Skeletal muscle tissue (tissue), 4 donors: ENCODE results near the gene SYT13. TPM values are rescaled to one million over a fixed set of nuclear protein-coding genes. Genes with fewer than 3 reads are reported as not detected.

Experiments
- H3K27ac ChIP-seq: one replicate; pipeline ENCODE4 v1.7.0; 2013; ENCODE audit warnings: mild to moderate bottlenecking, low read depth, low read length, inconsistent platforms
- H3K27me3 ChIP-seq, 3 donors: one replicate each; pipeline ENCODE4 v1.7.0; 2013; ENCODE audit warnings: low read length in 3 of 3; ENCODE audit not compliant: control insufficient read depth in 3 of 3, insufficient read depth in 3 of 3
- H3K36me3 ChIP-seq, 3 donors: one replicate each; pipeline ENCODE4 v1.7.0; 2013; ENCODE audit warnings: low read length in 3 of 3; ENCODE audit not compliant: control insufficient read depth in 3 of 3, insufficient read depth in 3 of 3
- H3K4me1 ChIP-seq, 3 donors: one replicate each; pipeline ENCODE4 v1.7.0; 2013; ENCODE audit warnings: low read length in 3 of 3, mild to moderate bottlenecking in 3 of 3; ENCODE audit not compliant: control insufficient read depth in 3 of 3, insufficient read depth in 3 of 3
- H3K4me3 ChIP-seq, 3 donors: one replicate each; pipeline ENCODE4 v1.7.0; 2013; ENCODE audit warnings: low read length in 3 of 3
- H3K9ac ChIP-seq, 3 donors: one replicate each; pipeline ENCODE4 v1.7.0; 2013; ENCODE audit warnings: low read length in 3 of 3, mild to moderate bottlenecking in 3 of 3, moderate library complexity in 2 of 3, low read depth in 1 of 3
- H3K9me3 ChIP-seq, 3 donors: one replicate each; pipeline ENCODE4 v1.7.0; 2013; ENCODE audit warnings: low read length in 3 of 3; ENCODE audit not compliant: control insufficient read depth in 3 of 3
- total RNA-seq: library from RNA; depleted of rRNA; stranded (reverse); fragments of >200 nt; gene quantifications from one replicate; pipeline ENCODE4 v1.2.3, GENCODE V29; 2014
- donor health status: Osteomylitis.

The SYT13 gene, protein sequence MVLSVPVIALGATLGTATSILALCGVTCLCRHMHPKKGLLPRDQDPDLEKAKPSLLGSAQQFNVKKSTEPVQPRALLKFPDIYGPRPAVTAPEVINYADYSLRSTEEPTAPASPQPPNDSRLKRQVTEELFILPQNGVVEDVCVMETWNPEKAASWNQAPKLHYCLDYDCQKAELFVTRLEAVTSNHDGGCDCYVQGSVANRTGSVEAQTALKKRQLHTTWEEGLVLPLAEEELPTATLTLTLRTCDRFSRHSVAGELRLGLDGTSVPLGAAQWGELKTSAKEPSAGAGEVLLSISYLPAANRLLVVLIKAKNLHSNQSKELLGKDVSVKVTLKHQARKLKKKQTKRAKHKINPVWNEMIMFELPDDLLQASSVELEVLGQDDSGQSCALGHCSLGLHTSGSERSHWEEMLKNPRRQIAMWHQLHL
- 0.52 TPM for total RNA-seq

DNA sequence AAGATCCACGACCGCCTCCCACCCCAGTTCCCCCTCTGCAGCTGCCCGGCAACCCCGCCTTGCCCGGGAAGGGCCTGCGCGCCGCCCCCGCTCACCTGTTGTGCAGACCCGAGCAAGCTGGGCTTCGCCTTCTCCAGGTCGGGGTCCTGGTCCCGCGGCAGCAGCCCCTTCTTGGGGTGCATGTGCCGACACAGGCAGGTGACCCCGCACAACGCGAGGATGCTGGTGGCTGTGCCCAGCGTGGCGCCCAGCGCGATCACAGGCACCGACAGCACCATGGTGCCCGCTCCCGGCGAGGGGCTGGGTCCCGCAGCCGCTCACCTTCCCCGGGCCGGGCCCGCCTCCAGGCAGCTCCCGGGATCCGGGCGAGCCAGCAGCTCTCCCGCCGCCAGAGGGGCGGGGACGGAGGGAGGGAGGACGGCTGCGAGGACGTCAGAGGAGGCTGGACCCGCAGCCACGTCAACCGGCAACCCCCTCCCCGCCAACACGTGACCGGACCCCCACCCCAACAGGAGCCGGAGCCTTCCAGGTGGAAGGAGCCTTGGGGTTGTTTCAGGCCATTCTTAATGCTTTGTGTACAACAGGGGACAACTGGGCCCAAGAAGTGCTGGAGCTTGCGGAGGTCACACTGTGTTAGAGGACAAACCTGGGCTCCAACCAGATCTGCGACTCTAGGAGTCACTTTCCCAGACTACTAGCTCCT, at the start of gene SYT13:
TSS of gene SYT13 (minus strand) at position 412 of the 703 bp plus-strand sequence. CDS start at position 278, 134 bp downstream.
- Histone ChIP-seq H3K27me3 (peaks cover 50 to 57% (median 51%) of the 10 kb centered on the region in 3 donors), H3K36me3 (no peaks in the 10 kb centered on the region), H3K4me1 (peaks cover 0 to 3% (median 2%) of the 10 kb centered on the region in 3 donors), H3K9ac (no peak within 1 kb of the TSS), H3K9me3 (peaks cover 0 to 2% (median 0%) of the 10 kb centered on the region in 3 donors), H3K27ac (no peak within 1 kb of the TSS), H3K4me3 (no peak within 1 kb of the TSS)

DNA sequence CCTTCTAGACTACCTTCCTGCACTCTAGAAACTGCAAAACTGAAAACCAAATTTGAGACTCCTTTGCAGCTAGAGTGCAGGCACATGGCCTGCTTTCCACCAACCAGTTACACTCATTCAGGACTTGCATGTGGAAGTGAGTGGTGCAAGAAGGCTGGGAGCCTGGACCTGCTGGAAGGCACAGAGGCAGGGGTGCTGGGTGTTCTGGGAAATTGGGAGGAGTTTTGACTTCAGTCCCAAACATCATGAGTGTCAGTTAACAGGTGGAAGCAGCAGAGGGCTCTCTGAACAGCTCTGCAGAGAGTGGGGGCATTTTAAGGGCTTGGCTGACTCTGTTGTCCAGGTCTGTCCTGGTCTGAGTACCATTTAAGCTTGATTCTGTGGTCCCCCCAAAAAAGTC, 49.3 kb upstream of the SYT13 start:
- no peak overlapping the region for H3K27ac ChIP-seq
- peaks cover 0 to 4% (median 0%) of the 10 kb centered on the region in 3 donors for H3K27me3 ChIP-seq

DNA sequence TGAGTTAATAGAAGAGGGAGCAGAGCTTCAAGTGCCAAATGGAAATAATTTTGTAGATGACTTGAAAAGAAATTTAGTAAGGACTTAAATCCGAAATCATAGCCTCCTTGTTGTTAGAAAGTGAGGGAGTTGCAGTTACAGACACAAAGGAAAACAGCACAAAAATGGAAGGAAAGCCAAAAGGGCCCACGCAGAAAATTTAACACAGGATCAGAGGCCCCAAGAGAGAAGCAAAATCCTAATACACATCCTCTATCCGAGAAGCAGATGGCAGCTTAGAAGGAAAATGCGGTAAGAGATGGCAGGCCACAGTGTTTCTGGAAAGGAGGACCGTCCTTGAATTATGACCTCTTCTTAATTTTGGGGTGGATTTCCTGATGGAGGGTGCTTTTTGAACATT, 48.7 kb upstream of the SYT13 start:
- Histone ChIP-seq H3K9me3 (no peaks in the 10 kb centered on the region), H3K27ac (no peak overlapping the region), H3K27me3 (peaks cover 0 to 4% (median 0%) of the 10 kb centered on the region in 3 donors), H3K9ac (no peak overlapping the region), H3K4me1 (peaks cover 9 to 10% (median 10%) of the 10 kb centered on the region in 3 donors), H3K4me3 (no peak overlapping the region), H3K36me3 (no peaks in the 10 kb centered on the region)

More for the DNA sequence above, 49.3 kb upstream of the SYT13 start:
- H3K36me3 ChIP-seq: no peaks in the 10 kb centered on the region
- peaks cover 10 to 15% (median 13%) of the 10 kb centered on the region in 3 donors for H3K4me1 ChIP-seq
- no peak overlapping the region for H3K4me3 ChIP-seq
- no peaks in the 10 kb centered on the region for H3K9me3 ChIP-seq
- H3K9ac ChIP-seq: no peak overlapping the region

DNA sequence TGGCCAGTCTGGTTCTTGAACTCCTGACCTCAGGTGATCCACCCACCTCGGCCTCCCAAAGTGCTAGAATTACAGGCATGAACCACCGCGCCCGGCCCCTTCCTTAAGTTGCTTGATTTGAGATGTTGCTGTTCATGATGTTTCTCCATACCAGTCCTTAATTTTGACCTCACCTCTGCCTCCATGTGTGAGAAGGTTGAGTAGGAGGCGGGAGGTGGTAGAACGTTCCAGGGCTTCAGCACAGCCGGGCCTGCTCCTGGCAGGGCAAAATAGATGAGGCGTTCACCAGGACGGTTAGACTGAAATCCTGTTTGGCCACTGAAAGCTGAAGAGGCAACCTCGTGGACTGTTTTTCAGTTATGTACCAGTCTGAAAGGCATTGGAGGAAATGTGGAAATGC, 48.3 kb upstream of the SYT13 start:
- Histone ChIP-seq H3K9ac (no peak overlapping the region), H3K4me3 (no peak overlapping the region), H3K36me3 (no peaks in the 10 kb centered on the region), H3K4me1 (peaks cover 6 to 7% (median 7%) of the 10 kb centered on the region in 3 donors), H3K27me3 (peaks cover 0 to 3% (median 0%) of the 10 kb centered on the region in 3 donors), H3K27ac (no peak overlapping the region), H3K9me3 (no peaks in the 10 kb centered on the region)

DNA sequence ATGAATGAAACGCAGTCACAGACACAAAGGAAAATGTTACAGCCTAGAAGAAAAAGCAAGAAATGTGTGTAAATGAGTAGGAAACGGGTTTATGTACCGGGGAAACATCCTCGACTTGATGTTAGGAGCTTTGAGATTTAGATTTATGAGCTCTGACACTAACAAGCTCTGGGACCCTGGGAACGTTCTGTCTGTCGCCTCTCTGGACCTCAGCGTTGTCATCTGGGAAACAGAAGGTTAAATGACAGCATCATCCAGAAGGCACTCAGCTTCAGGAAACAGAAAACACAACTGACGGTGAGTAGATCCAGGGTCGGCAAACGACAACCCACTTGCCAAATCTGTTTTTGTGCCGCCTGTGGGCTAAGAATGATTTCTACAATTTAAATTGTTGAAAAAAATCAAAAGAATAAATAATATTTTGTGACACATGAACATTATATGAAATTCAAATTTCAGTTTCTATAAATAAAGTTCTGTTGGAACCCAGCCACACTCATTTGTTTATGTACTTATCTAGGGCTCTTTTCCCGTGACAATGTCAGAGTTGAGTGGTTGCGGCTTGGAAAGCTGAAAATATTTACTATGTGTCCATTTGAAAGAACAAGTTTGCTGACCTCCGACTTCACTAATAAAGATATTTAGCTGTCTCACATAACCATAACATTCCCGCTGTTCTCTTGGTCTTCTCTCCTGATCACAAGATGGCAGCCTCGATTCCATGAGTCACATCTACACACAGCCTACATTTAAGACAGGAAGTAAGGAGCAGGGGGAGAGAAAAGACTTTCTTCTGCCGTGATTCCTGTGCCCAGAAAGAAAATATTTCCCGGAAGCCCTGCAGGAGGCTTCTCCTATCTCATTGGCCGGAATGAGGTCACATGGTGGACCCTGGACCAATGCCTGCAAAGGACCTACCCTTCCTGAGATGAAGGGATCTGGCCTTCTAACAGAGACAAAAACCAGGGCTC, 47.1 kb upstream of the SYT13 start:
- Histone ChIP-seq H3K4me3 (peak overlapping the region; percentile 7 to 27 (median 11)), H3K9me3 (no peaks in the 10 kb centered on the region), H3K9ac (peak overlapping the region in 2 of 3 donors; percentile 24 to 42), H3K27ac (peak overlapping the region; percentile 31), H3K36me3 (no peaks in the 10 kb centered on the region), H3K27me3 (no peaks in the 10 kb centered on the region), H3K4me1 (peaks cover 6 to 7% (median 7%) of the 10 kb centered on the region in 3 donors)

DNA sequence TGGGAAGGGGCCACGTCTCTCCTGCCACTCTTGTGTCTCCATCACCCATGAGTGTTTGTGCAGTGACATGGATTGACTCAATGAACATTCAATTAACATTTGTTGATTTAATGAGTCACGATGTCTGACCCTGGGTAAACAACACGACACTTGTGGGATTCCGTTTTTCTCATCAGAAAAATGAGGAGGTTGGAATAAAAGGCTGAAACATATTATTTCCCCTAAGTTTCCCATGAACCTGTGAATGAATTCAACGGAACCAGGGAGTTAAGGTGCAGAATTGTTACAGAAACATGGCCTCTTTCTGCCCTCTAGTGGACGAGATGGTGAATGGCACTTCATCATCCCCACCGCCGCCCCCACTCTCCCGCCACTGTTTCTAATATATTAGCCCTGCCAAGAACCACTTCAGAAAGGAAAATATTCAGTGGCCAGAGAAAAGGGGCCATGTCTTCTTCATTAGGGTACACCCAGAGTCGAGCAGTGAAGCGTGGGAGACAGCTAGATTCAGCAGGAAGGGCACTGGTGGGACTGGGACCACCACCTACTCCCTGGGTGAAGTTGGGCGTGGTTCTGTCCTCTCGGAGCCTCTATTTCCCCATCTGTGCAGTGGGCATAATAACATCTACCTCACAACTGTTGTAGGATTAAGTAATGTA, 46.3 kb upstream of the SYT13 start:
- peak overlapping the region in 2 of 3 donors; percentile 24 to 42 for H3K9ac ChIP-seq

DNA sequence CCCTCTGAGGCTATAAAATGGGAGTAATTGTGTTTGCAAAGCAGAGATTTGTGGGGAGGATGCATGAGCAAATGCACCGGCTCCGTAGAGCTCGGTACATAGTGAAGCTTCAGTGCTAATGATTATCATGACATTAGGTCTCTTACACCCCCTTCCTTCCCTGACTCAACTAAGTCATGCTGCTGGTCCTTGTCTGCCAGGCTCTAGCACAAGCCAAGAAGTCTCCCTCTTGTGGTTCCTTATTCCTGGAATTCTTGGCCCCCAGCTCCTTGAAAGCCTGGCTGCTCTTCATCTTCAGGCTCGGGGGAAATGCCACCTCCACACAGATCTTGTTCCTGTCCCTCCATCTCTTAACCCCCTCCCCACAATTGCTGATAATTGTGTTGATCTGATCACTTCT, 45.7 kb upstream of the SYT13 start:
- Histone ChIP-seq H3K9ac (no peak overlapping the region), H3K27me3 (no peaks in the 10 kb centered on the region), H3K4me1 (peaks cover 6 to 7% (median 7%) of the 10 kb centered on the region in 3 donors), H3K4me3 (no peak overlapping the region), H3K9me3 (peaks cover 0 to 4% (median 0%) of the 10 kb centered on the region in 3 donors), H3K36me3 (no peaks in the 10 kb centered on the region), H3K27ac (no peak overlapping the region)

More for the DNA sequence above, 46.3 kb upstream of the SYT13 start:
- Histone ChIP-seq H3K4me3 (peak overlapping the region in 2 of 3 donors; percentile 11 to 27), H3K4me1 (peaks cover 6 to 7% (median 7%) of the 10 kb centered on the region in 3 donors), H3K27me3 (no peaks in the 10 kb centered on the region), H3K36me3 (no peaks in the 10 kb centered on the region), H3K27ac (peak overlapping the region; percentile 31), H3K9me3 (peaks cover 0 to under 1% (median 0%) of the 10 kb centered on the region in 3 donors)

DNA sequence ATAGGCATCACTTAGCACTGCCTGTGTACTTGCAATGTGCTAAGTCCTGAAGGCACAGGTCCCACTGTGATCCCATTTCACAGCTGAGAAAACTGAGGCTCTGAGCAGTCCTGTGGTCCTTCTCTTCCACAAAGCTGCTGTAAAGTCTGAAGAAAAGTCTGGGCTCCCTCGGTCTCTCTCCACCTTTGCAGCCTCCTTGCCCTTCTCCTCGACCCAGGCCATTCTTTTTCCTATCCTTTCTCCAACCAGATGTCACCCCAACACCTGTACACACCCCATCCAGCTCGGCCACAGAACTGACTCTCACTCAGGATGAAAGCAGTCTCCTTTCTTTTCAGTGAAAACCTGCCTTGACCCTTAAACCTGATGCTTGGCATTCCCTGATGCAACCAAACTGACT, 42.6 kb upstream of the SYT13 start:
- no peak overlapping the region for H3K27ac ChIP-seq
- H3K4me3 ChIP-seq: no peak overlapping the region
- peaks cover 10 to 12% (median 12%) of the 10 kb centered on the region in 3 donors for H3K4me1 ChIP-seq
- H3K36me3 ChIP-seq: no peaks in the 10 kb centered on the region
- peaks cover 0 to 4% (median 0%) of the 10 kb centered on the region in 3 donors for H3K9me3 ChIP-seq
- H3K27me3 ChIP-seq: no peaks in the 10 kb centered on the region
- no peak overlapping the region for H3K9ac ChIP-seq

DNA sequence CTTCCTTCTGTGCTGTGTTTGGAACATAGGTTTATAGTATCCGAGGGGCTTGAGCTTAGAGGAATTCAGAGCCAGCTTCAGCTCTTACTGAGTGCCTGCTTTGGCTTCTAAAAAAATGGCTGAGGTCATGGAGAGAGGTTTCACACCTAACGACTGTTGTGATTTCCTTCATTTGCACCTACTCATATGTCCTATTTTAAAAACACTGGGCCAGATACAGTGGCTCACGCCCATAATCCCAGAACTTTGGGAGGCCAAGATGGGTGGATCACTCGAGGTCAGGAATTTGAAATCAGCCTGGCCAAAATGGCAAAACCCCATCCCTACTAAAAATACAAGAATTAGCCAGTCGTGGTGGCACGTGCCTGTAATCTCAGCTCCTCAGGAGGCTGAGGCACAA, 38.3 kb upstream of the SYT13 start:
- peaks cover 0 to 4% (median 0%) of the 10 kb centered on the region in 3 donors for H3K9me3 ChIP-seq
- no peak overlapping the region for H3K9ac ChIP-seq
- H3K27me3 ChIP-seq: peaks cover 0 to 4% (median 0%) of the 10 kb centered on the region in 3 donors
- peaks cover 9 to 15% (median 14%) of the 10 kb centered on the region in 3 donors for H3K4me1 ChIP-seq
- no peaks in the 10 kb centered on the region for H3K36me3 ChIP-seq
- no peak overlapping the region for H3K4me3 ChIP-seq
- no peak overlapping the region for H3K27ac ChIP-seq
